GM18951 (cell line): ENCODE results near the gene OR10AD1.

Source experiments
- POLR2A ChIP-seq: IDR thresholded peaks from 4 replicates; pipeline ENCODE4 v1.6.1; 2011; ENCODE audit warnings: mild to moderate bottlenecking; ENCODE audit not compliant: insufficient read length, insufficient read depth; ENCODE audit errors: extremely low read depth
- in situ Hi-C: fragments of 300-500 bp; cut with MboI; formaldehyde crosslinking; loops from one replicate; pipeline ENCODE4 v1.12.0; 2022; ENCODE audit warnings: low sequenced_read_pairs, mixed read lengths, inconsistent platforms; ENCODE audit not compliant: unreplicated experiment

The OR10AD1 gene

DNA sequence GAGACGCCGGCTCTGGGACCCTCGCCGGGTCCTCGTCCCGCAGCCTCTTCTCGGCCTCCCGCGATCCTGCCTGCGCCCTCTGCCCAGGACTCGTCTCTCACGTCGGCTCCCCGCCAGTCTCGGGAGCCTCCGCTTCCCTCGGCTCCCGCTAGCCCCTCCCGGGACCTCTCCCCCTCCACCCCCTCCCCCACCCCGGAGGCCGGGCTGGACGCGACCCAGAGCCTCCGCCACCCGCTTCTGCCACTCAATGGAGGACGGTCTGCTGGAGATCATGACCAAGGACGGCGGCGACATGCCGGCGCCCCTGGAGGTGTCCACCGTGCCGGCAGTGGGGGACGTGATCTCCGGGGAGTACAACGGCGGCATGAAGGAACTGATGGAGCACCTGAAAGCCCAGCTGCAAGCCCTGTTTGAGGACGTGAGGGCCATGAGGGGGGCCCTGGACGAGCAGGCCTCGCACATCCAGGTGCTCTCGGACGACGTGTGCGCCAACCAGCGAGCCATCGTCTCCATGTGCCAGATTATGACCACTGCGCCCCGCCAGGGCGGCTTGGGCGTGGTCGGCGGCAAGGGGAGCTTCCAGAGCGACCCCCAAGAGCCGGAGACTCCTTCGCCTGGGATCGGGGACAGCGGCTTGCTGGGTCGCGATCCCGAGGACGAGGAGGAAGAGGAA is 19.1 kb downstream of the OR10AD1 start:
- TF ChIP-seq POLR2A, result no peak
- in situ Hi-C loops, result no loop called here

DNA sequence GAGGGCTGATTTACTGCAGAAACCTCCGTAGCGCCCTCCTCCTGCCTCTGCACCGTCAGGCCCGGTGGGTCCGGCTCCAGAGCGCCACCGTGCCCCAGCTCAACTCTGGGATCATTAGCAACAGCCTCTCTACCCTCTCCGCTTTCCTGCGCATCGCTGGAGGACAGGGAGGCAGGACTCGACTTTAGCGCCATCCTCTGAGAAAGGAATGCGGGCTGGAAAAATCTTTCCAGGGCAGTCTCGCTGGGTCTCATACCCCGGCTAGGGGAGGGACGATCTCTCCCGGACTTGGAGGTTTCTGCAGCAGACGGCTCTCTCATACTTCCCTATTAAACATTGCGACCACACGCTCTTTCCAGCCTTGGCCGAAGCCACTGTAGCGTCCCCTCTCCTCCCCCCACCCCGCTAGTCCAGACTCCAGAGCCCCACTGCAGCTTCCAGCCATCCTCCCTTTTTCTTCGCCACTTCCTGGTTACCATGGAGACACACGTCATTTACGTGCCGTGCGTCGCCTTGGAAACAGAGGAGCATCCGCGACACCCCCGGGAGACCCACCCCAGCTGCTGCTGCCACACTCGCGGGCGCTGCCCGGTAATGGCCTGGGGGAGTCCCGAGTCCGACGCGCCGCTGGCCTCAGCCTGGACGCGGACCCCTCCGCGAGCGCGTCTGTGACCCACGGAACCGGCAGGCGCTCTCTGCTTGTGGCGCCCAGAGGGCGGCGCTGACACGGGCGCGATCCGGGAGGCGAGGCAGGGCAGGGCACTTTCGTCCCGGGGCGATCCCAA is 19.8 kb downstream of the OR10AD1 start, which contains the start of gene CCDC184:
Gene CCDC184, plus strand, starts transcription at position 554 of the 785 bp plus-strand sequence. CDS start 479 bp downstream, outside the sequence.
- TF ChIP-seq POLR2A, result peak; percentile 14
- in situ Hi-C loops, result no loop called here

DNA sequence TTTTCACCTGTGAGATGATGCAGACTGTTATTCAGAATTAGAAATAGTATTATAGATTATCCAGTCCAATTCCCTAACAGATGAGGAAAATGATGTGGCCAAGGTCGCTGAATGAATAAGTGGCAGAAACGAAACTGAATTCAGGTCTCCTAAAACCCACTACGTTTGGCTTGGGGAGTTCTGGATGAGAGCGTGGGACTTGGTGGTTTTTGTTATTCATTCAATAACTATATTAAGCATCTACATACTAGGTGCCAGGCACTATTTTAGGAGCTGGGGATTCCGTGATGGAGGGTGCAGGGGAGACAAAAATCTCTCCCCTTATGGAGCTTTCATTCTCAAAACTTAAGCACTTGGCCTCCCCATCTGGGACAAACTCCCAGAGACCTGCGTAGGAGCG is 20.5 kb downstream of the OR10AD1 start:
- in situ Hi-C loops, result no loop called here
- no peak for TF ChIP-seq POLR2A

DNA sequence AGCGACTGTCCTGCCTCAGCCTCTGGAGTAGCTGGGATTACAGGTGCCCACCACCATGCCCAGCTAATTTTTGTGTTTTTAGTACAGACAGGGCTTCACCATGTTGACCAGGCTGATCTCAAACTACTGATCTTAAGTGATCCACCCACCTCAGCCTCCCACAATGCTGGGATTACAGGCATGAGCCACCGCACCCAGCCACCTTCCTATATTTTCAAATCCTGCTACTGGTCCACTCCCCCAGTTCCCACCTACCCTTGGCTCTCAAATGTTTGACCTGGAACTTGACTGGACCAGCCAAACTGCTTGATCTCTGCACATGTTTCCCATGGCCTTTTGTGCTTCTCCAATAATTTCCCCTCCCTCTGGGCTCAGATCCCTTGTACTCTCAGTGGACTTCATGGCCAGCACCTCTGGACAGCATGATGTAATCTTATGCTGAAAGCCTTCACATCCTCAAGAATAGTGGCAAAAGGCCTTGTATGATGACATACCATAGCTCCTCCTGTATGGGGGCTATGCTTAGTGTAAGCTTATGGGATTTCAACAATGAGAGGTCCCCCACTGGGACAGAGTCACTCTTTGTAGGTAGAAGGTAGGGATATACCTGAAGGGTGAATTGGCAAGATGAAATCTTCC is 22.1 kb downstream of the OR10AD1 start:
- in situ Hi-C loops, result no loop called here
- TF ChIP-seq POLR2A, result no peak

- in situ Hi-C loops, result no loop called here
- TF ChIP-seq POLR2A, result no peak
Measured at GRCh38 chr12:48180424-48180823, 22.7 kb downstream of the OR10AD1 start.

- no peak for TF ChIP-seq POLR2A
- in situ Hi-C loops, result no loop called here
Measured at GRCh38 chr12:48179466-48179865, 23.6 kb downstream of the OR10AD1 start.

GRCh38 chr12:48177982-48178381 is 25.1 kb downstream of the OR10AD1 start:
- no peak for TF ChIP-seq POLR2A
- in situ Hi-C loops, result no loop called here

GRCh38 chr12:48176417-48176751 is 26.7 kb downstream of the OR10AD1 start:
- in situ Hi-C loops, result no loop called here
- no peak for TF ChIP-seq POLR2A

DNA sequence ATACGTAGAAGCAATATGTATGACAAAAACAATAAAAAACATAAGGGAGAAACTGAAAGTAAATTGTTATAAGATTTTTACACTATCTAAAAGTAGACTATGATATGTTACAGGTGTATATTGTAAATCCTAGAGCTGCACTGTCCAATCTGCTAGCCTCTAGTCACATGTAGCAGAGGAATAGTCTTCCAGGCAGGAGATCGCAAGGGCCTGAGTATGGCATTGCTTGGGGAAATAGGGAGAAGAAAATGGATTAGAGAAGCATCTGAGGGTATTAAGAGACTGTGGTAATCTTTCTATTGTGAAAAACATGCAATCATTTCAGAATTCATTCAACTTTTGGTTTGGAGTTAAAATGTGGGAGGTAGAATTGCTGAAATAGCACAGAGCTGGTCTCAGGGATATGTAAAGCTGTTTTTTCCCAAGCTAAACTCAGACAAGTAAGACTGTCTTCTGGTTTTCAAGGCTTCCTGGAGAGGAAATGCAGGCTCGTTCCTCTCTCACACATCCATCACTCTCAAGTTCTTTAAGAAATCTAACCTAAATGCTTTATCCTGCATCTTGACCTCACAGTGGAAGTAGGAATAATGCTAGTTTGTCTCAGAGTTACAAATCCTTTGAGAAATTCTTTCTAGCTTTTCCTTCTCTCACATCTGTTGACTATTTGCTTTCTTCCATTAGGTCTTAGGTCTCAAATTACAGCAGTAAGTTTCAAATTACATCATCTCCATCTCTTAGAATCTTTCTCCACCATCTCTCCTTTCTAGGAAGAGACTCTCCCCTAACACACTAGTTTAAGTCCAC is 27.3 kb downstream of the OR10AD1 start:
- in situ Hi-C loops, result no loop called here
- TF ChIP-seq POLR2A, result no peak

GRCh38 chr12:48169011-48169410 is 34.1 kb downstream of the OR10AD1 start:
- TF ChIP-seq POLR2A, result no peak
- in situ Hi-C loops, result no loop called here

GRCh38 chr12:48165089-48165981 is 37.8 kb downstream of the OR10AD1 start:
- no peak for TF ChIP-seq POLR2A
- in situ Hi-C loops, result no loop called here

GRCh38 chr12:48164451-48164850 is 38.6 kb downstream of the OR10AD1 start:
- in situ Hi-C loops, result no loop called here
- TF ChIP-seq POLR2A, result no peak
